T-cell (primary cell): ENCODE results near the gene SIRPA. TPM values are rescaled to one million over a fixed set of nuclear protein-coding genes. Genes with fewer than 3 reads are reported as not detected.

Source experiments
- ATAC-seq, 4 experiments: fragments of 200-7000 bp in 3 of 4; fragments of 150-1000 bp in 1 of 4; cut with Tn5 transposase; replicated peaks in 1 of 4; 1 replicate in 3 of 4; 2 replicates in 1 of 4; pipeline ENCODE4 v1.10.0; 2021; ENCODE audit warnings: moderate library complexity in 3 of 4, mild to moderate bottlenecking in 2 of 4, moderate number of reproducible peaks in 1 of 4
- CTCF ChIA-PET, 2 donors: fragments of 300-600 bp; sonication (Branson Sonifier 250); formaldehyde crosslinking; loops; one replicate each; lab custom pipeline; 2022; ENCODE audit warnings: antibody characterized with exemption in 2 of 2; lab: Charles Lee
- POLR2A ChIA-PET, 2 donors: fragments of 300-600 bp; sonication (Branson Sonifier 250); formaldehyde crosslinking; loops; one replicate each; lab custom pipeline; 2022; ENCODE audit warnings: antibody characterized with exemption in 2 of 2; lab: Charles Lee
- DNase-seq, 35 experiments: peaks; one replicate each; pipeline versions ENCODE4 v3.0.0 to v3.0.0-alpha.2; 2013 to 2023
- H3K27ac ChIP-seq: one replicate; pipeline ENCODE4 v1.5.1; 2013; ENCODE audit warnings: low read length
- H3K27me3 ChIP-seq, 2 experiments: replicated peaks in 1 of 2; 1 replicate in 1 of 2; 2 replicates in 1 of 2; pipeline versions ENCODE4 v1.6.1 to v1.7.0; 2013; ENCODE audit warnings: low read length in 1 of 2, mixed read lengths in 1 of 2; ENCODE audit not compliant: control insufficient read depth in 2 of 2, insufficient read depth in 2 of 2; ENCODE audit errors: extremely low read depth in 1 of 2
- H3K36me3 ChIP-seq, 2 donors: 1 replicate in 1 of 2; 2 replicates in 1 of 2; pipeline versions ENCODE4 v1.6.1 to v1.7.0; 2013; ENCODE audit warnings: low read length in 1 of 2; ENCODE audit not compliant: control insufficient read depth in 2 of 2, insufficient read depth in 1 of 2; ENCODE audit errors: extremely low read depth in 1 of 2
- H3K4me1 ChIP-seq, 2 experiments: 1 replicate in 1 of 2; 2 replicates in 1 of 2; pipeline versions ENCODE4 v1.6.1 to v1.7.0; 2013; ENCODE audit warnings: low read length in 2 of 2, mixed read lengths in 1 of 2; ENCODE audit not compliant: insufficient read depth in 2 of 2, control insufficient read depth in 1 of 2; ENCODE audit errors: extremely low read depth in 1 of 2
- H3K4me3 ChIP-seq, 2 donors: 1 replicate in 1 of 2; 2 replicates in 1 of 2; pipeline versions ENCODE4 v1.5.1 to v1.7.0; 2013; ENCODE audit warnings: mild to moderate bottlenecking in 2 of 2, low read length in 1 of 2, moderate library complexity in 1 of 2; ENCODE audit not compliant: control insufficient read depth in 1 of 2; ENCODE audit errors: extremely low read depth in 1 of 2
- H3K9me3 ChIP-seq: 2 replicates; pipeline ENCODE4 v1.7.0; 2013
- H3K27ac Mint-ChIP-seq, 2 donors: one replicate each; pipeline ENCODE4 v1.8.0; 2020 to 2021; ENCODE audit warnings: mild to moderate bottlenecking in 2 of 2, mixed read lengths in 2 of 2
- H3K27me3 Mint-ChIP-seq, 2 donors: one replicate each; pipeline ENCODE4 v1.8.0; 2021 to 2022; ENCODE audit warnings: mixed read lengths in 2 of 2
- H3K36me3 Mint-ChIP-seq: one replicate; pipeline ENCODE4 v1.8.0; 2021; ENCODE audit warnings: mixed read lengths
- H3K4me1 Mint-ChIP-seq, 3 donors: one replicate each; pipeline ENCODE4 v1.8.0; 2020 to 2022; ENCODE audit warnings: mixed read lengths in 3 of 3, mild to moderate bottlenecking in 1 of 3
- H3K4me3 Mint-ChIP-seq, 3 donors: one replicate each; pipeline ENCODE4 v1.8.0; 2020 to 2022; ENCODE audit warnings: mild to moderate bottlenecking in 3 of 3, mixed read lengths in 3 of 3, moderate library complexity in 3 of 3
- H3K9me3 Mint-ChIP-seq, 3 donors: one replicate each; pipeline ENCODE4 v1.8.0; 2020 to 2022; ENCODE audit warnings: mixed read lengths in 3 of 3
- WGBS: methylation state at CpG from one replicate; pipeline ENCODE4 v1.1.5; 2013; ENCODE audit warnings: missing lambda C conversion rate; ENCODE audit not compliant: insufficient coverage; 5-methylcytosine and 5-hydroxymethylcytosine counted together
- total RNA-seq, 35 experiments: library from RNA in 6 of 35; stranded (reverse) in 6 of 35; fragments of 120-200 nt in 1 of 35; gene quantifications; one replicate each; pipeline versions ENCODE4 v1.2.1 to v1.2.4 and lab custom pipeline; 2013 to 2026

SIRPA gene
- total RNA-seq, 5 donors from 2014 or later (not counting 1 experiment from before 2014, with no cell fraction given): 0.15 to 0.72 (median 0.50) TPM; not detected in 1

GRCh38 chr20:1894471-1894950 lies 696 bp upstream of the SIRPA start:
- peak overlapping the region in 1 of 2 donors; percentile 35 for H3K4me3 ChIP-seq
- peak overlapping the region in 1 of 3 donors; percentile 79 for H3K4me3 Mint-ChIP-seq
- ATAC-seq: peak; percentile 34 to 58 (median 53)
- ChIA-PET POLR2A (no interaction called here), CTCF (interaction anchor here in 1 of 2 donors (0.6 kb wide), 1 partner anchor 210 kb away, joined by 3 read pairs; no protein-coding TSS in a partner anchor)
- H3K27me3 ChIP-seq: peaks cover 0 to 74% of the 10 kb centered on the region in 2 experiments
- peaks cover 0 to 9% (median 5%) of the 10 kb centered on the region in 3 donors for H3K4me1 Mint-ChIP-seq
- no peaks in the 10 kb centered on the region for H3K36me3 Mint-ChIP-seq
- no peak overlapping the region for H3K27ac Mint-ChIP-seq
- H3K27me3 Mint-ChIP-seq: peaks cover 66 to 68% of the 10 kb centered on the region in 2 donors
- no peaks in the 10 kb centered on the region for H3K9me3 ChIP-seq
- H3K9me3 Mint-ChIP-seq: no peaks in the 10 kb centered on the region
- under 1% methylated on average over 48 of the region's 70 CpGs for WGBS
- H3K27ac ChIP-seq: no peak overlapping the region
- no peaks in the 10 kb centered on the region for H3K36me3 ChIP-seq
- DNase-seq: peak in 1 of 35 experiments; percentile 11
- peaks cover 0 to 4% of the 10 kb centered on the region in 2 experiments for H3K4me1 ChIP-seq

- H3K27ac ChIP-seq: no peak overlapping the region
- ChIA-PET CTCF (no interaction called here), POLR2A (no interaction called here)
- H3K4me3 ChIP-seq: no peak overlapping the region
- H3K27me3 Mint-ChIP-seq: peaks cover 62 to 65% of the 10 kb centered on the region in 2 donors
- no peaks in the 10 kb centered on the region for H3K9me3 Mint-ChIP-seq
- peak overlapping the region; percentile 35 to 79 (median 66) for H3K4me3 Mint-ChIP-seq
- WGBS: 49% methylated on average over 18 of the region's 24 CpGs
- peaks cover 0 to 4% of the 10 kb centered on the region in 2 experiments for H3K4me1 ChIP-seq
- ATAC-seq (no peak), DNase-seq (no peak)
- peaks cover 0 to 75% of the 10 kb centered on the region in 2 experiments for H3K27me3 ChIP-seq
- no peaks in the 10 kb centered on the region for H3K36me3 ChIP-seq
- no peak overlapping the region for H3K27ac Mint-ChIP-seq
- no peaks in the 10 kb centered on the region for H3K9me3 ChIP-seq
- peaks cover 0 to 9% (median 5%) of the 10 kb centered on the region in 3 donors for H3K4me1 Mint-ChIP-seq
- H3K36me3 Mint-ChIP-seq: no peaks in the 10 kb centered on the region
Measured at GRCh38 chr20:1895674-1896483, 672 bp downstream of the SIRPA start.

GRCh38 chr20:1896484-1897258 lies 1.5 kb downstream of the SIRPA start:
- Mint-ChIP-seq H3K27ac (no peak overlapping the region), H3K9me3 (no peaks in the 10 kb centered on the region), H3K4me1 (peaks cover 0 to 9% (median 5%) of the 10 kb centered on the region in 3 donors), H3K27me3 (peaks cover 58 to 62% of the 10 kb centered on the region in 2 donors), H3K36me3 (no peaks in the 10 kb centered on the region), H3K4me3 (peak overlapping the region in 2 of 3 donors; percentile 28 to 79)
- H3K4me3 ChIP-seq: no peak overlapping the region
- H3K9me3 ChIP-seq: no peaks in the 10 kb centered on the region
- ChIA-PET CTCF (no interaction called here), POLR2A (no interaction called here)
- H3K27ac ChIP-seq: no peak overlapping the region
- WGBS: 84% methylated on average over 5 of the region's 12 CpGs
- peaks cover 0 to 73% of the 10 kb centered on the region in 2 experiments for H3K27me3 ChIP-seq
- DNase-seq (no peak), ATAC-seq (no peak)
- peaks cover 0 to 4% of the 10 kb centered on the region in 2 experiments for H3K4me1 ChIP-seq
- no peaks in the 10 kb centered on the region for H3K36me3 ChIP-seq

- H3K27ac Mint-ChIP-seq: no peak overlapping the region
- Histone ChIP-seq H3K9me3 (no peaks in the 10 kb centered on the region), H3K4me1 (peaks cover 0 to 4% of the 10 kb centered on the region in 2 experiments), H3K4me3 (no peak overlapping the region), H3K27me3 (peaks cover 0 to 70% of the 10 kb centered on the region in 2 experiments), H3K27ac (no peak overlapping the region), H3K36me3 (no peaks in the 10 kb centered on the region)
- H3K4me3 Mint-ChIP-seq: no peak overlapping the region
- ChIA-PET CTCF (no interaction called here), POLR2A (no interaction called here)
- H3K9me3 Mint-ChIP-seq: no peaks in the 10 kb centered on the region
- DNase-seq (no peak), ATAC-seq (no peak)
- H3K4me1 Mint-ChIP-seq: peaks cover 0 to 9% (median 5%) of the 10 kb centered on the region in 3 donors
- H3K27me3 Mint-ChIP-seq: peaks cover 53 to 60% of the 10 kb centered on the region in 2 donors
- H3K36me3 Mint-ChIP-seq: no peaks in the 10 kb centered on the region
- WGBS: 87% methylated on average over 2 of the region's 2 CpGs
Measured at GRCh38 chr20:1897541-1897940, 2.3 kb downstream of the SIRPA start.

- H3K4me3 Mint-ChIP-seq: no peak overlapping the region
- H3K9me3 Mint-ChIP-seq: no peaks in the 10 kb centered on the region
- H3K27me3 ChIP-seq: peaks cover 0 to 68% of the 10 kb centered on the region in 2 experiments
- peaks cover 49 to 57% of the 10 kb centered on the region in 2 donors for H3K27me3 Mint-ChIP-seq
- H3K27ac Mint-ChIP-seq: no peak overlapping the region
- H3K36me3 ChIP-seq: no peaks in the 10 kb centered on the region
- H3K4me3 ChIP-seq: no peak overlapping the region
- no peak for ATAC-seq
- H3K4me1 ChIP-seq: peaks cover 0 to 4% of the 10 kb centered on the region in 2 experiments
- ChIA-PET CTCF (no interaction called here), POLR2A (no interaction called here)
- 31% methylated on average over 7 of the region's 11 CpGs for WGBS
- DNase-seq: peak in 1 of 35 experiments; percentile 30
- H3K36me3 Mint-ChIP-seq: no peaks in the 10 kb centered on the region
- peaks cover 0 to 9% (median 5%) of the 10 kb centered on the region in 3 donors for H3K4me1 Mint-ChIP-seq
- no peak overlapping the region for H3K27ac ChIP-seq
- H3K9me3 ChIP-seq: no peaks in the 10 kb centered on the region
Measured at GRCh38 chr20:1897965-1898464, 2.8 kb downstream of the SIRPA start.
